Lower lobe of right lung (tissue), 2 donors: Measurements from ENCODE around the gene DGKB. TPM values are rescaled to one million over a fixed set of nuclear protein-coding genes. Genes with fewer than 3 reads are reported as not detected.

ENCODE experiments used
- ATAC-seq, 2 donors: fragments of 200-7000 bp; cut with Tn5 transposase; one replicate each; pipeline ENCODE4 v1.9.1; 2020 to 2022; ENCODE audit warnings: mild to moderate bottlenecking in 2 of 2, moderate library complexity in 2 of 2
- DNase-seq: peaks from one replicate; pipeline ENCODE4 v3.0.0-alpha.2; 2020
- H3K27ac ChIP-seq: fragments of 200-600 bp; one replicate; pipeline ENCODE4 v1.8.0; 2022
- H3K27me3 ChIP-seq: fragments of 200-600 bp; one replicate; pipeline ENCODE4 v1.8.0; 2022; ENCODE audit warnings: low read depth
- H3K36me3 ChIP-seq: fragments of 200-600 bp; one replicate; pipeline ENCODE4 v1.8.0; 2022; ENCODE audit warnings: mild to moderate bottlenecking
- H3K4me1 ChIP-seq: fragments of 200-600 bp; one replicate; pipeline ENCODE4 v1.8.0; 2022
- H3K4me3 ChIP-seq: fragments of 200-600 bp; one replicate; pipeline ENCODE4 v1.8.0; 2022; ENCODE audit warnings: mild to moderate bottlenecking
- H3K9me3 ChIP-seq: fragments of 200-600 bp; one replicate; pipeline ENCODE4 v1.8.0; 2022
- intact Hi-C: fragments of 100-400 bp; cut with DNase I; formaldehyde crosslinking; loops from one replicate; pipeline ENCODE4 v1.11.0; 2022
- total RNA-seq: library from RNA; stranded (reverse); fragmentation: NEBNext Ultra II Directional; extraction: Animal tissue kit (Norgen Biotek cat#: 25700); gene quantifications from one replicate; pipeline ENCODE4 v1.2.1, GENCODE V29; 2021
- TF ChIP-seq, protein P1 (sequence below): fragments of 200-600 bp; IDR thresholded peaks from one replicate; pipeline ENCODE4 v1.8.0; 2022; ENCODE audit warnings: antibody characterized with exemption, mild to moderate bottlenecking
- donor health status: DM: no; HTN: yes; CAD: no; lungs with severe emphysema.

The DGKB gene
- total RNA-seq, 1 donor from 2014 or later: 0.09 TPM

DNA sequence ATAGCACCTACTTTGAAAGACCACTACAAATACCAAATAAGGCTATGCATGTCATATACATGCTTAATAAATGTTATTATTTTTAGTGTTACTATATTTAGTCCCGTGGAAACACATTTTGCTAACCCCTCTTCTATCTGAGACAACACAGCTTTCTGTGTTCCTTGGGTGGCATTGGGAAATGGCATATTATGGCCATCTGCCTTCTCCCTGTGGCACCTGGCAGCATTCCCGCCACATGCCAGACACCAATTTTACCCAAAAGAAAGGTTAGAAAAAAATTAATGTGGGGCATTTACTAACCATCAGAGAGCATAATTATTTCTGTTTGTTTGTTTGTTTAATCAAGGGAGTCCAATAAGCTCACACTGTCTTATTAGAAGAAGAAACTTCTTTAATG, 744.4 kb downstream of the DGKB start:
- H3K36me3 ChIP-seq: no peaks in the 10 kb centered on the region
- H3K27ac ChIP-seq: no peak overlapping the region
- ATAC-seq (no peak), DNase-seq (no peak)
- no peaks in the 10 kb centered on the region for H3K27me3 ChIP-seq
- TF ChIP-seq, protein P1, sequence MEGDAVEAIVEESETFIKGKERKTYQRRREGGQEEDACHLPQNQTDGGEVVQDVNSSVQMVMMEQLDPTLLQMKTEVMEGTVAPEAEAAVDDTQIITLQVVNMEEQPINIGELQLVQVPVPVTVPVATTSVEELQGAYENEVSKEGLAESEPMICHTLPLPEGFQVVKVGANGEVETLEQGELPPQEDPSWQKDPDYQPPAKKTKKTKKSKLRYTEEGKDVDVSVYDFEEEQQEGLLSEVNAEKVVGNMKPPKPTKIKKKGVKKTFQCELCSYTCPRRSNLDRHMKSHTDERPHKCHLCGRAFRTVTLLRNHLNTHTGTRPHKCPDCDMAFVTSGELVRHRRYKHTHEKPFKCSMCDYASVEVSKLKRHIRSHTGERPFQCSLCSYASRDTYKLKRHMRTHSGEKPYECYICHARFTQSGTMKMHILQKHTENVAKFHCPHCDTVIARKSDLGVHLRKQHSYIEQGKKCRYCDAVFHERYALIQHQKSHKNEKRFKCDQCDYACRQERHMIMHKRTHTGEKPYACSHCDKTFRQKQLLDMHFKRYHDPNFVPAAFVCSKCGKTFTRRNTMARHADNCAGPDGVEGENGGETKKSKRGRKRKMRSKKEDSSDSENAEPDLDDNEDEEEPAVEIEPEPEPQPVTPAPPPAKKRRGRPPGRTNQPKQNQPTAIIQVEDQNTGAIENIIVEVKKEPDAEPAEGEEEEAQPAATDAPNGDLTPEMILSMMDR: no peak
- intact Hi-C loops: no loop called here
- no peaks in the 10 kb centered on the region for H3K9me3 ChIP-seq
- no peak overlapping the region for H3K4me3 ChIP-seq
- H3K4me1 ChIP-seq: no peaks in the 10 kb centered on the region

DNA sequence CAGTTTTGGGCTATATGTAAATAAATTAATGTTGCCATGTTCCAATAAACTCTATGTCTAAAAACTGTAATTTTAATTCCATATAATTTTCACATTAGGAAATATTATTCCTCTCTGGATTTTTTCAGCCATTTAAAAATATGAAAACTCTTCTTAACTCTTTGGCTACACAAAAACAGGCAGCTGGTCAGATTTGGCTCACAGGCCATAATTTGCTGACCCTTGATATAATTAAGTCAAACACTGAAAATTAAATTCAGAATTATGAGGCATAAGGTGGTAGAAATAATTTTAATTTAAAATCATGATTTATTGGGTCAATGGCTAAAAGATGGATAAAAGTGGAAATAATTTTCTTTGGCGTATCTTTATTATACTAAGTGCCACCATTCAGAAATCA, 746.1 kb downstream of the DGKB start:
- Histone ChIP-seq H3K27me3 (no peaks in the 10 kb centered on the region), H3K9me3 (no peaks in the 10 kb centered on the region), H3K4me3 (no peak overlapping the region), H3K36me3 (no peaks in the 10 kb centered on the region), H3K4me1 (no peaks in the 10 kb centered on the region), H3K27ac (no peak overlapping the region)
- DNase-seq (no peak), ATAC-seq (no peak)
- TF ChIP-seq, protein P1: no peak
- intact Hi-C loops: no loop called here

DNA sequence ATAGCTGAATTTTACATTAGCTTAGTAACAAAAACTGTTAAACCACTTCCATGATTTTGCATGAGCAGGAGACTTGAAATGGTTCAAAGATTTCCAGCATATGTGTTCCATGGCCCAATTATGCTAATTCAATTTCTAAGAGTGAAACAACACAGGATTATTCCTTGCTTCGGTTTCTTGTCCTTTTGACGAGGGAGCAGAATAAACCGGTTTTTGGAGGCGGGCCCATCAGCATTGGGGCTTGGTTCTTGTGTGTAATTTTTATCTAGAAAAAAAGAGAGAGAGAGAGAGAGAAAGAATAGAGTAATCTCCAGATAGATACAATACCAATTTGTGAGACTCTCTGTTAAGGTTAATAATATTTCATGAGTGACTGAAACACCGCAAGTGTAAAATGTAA, 753.6 kb downstream of the DGKB start:
- DNase-seq (no peak), ATAC-seq (no peak)
- H3K27ac ChIP-seq: no peak overlapping the region
- intact Hi-C loops: no loop called here
- no peaks in the 10 kb centered on the region for H3K36me3 ChIP-seq
- TF ChIP-seq, protein P1: no peak
- no peak overlapping the region for H3K4me3 ChIP-seq
- H3K9me3 ChIP-seq: no peaks in the 10 kb centered on the region
- H3K27me3 ChIP-seq: no peaks in the 10 kb centered on the region
- no peaks in the 10 kb centered on the region for H3K4me1 ChIP-seq

DNA sequence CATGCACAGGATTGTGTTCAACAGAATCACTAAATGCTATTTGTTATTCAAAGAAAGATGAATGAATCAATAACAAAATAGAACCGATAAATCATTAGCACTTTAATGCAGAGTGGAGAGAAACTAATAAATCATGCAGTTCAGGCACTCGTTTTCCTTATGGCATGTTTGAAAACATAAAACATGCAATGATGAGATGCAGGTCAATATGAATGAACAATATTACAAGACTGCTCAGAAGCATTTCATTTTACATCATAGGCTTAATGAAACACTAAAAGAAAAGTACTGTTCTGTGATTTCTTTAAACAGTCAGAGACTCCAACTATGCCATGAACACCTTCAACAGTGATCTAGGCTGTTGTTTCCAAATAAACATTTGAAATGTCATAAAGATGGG, 755.0 kb downstream of the DGKB start:
- intact Hi-C loops: no loop called here
- TF ChIP-seq, protein P1: no peak

DNA sequence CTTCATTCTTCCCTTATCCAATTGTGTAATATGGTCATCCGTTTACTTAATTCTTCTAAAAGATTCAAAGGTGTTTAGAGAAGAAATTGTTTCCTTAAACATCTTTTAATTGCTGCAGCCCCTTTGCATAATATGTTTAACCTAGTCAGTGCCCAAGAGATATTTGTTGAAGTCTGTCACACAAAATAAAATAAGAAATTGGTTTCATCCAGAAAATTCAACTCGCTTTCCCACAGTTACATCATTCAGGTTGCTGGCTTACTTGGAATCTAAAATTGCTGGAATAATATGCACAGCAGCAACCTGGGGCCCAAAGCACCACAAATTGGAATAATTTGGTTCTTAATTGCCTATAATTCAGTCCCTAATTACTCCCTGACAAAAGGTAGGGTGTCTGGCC, 758.0 kb downstream of the DGKB start:
- H3K4me1 ChIP-seq: no peaks in the 10 kb centered on the region
- intact Hi-C loops: no loop called here
- no peak for ATAC-seq
- H3K4me3 ChIP-seq: no peak overlapping the region
- H3K27ac ChIP-seq: no peak overlapping the region
- no peak for DNase-seq
- TF ChIP-seq, protein P1: no peak
- H3K9me3 ChIP-seq: no peaks in the 10 kb centered on the region
- no peaks in the 10 kb centered on the region for H3K36me3 ChIP-seq
- H3K27me3 ChIP-seq: no peaks in the 10 kb centered on the region

More for the DNA sequence above, 755.0 kb downstream of the DGKB start:
- ATAC-seq (no peak), DNase-seq (no peak)
- H3K27me3 ChIP-seq: no peaks in the 10 kb centered on the region
- H3K4me3 ChIP-seq: no peak overlapping the region
- no peak overlapping the region for H3K27ac ChIP-seq
- H3K36me3 ChIP-seq: no peaks in the 10 kb centered on the region
- H3K4me1 ChIP-seq: no peaks in the 10 kb centered on the region
- no peaks in the 10 kb centered on the region for H3K9me3 ChIP-seq

DNA sequence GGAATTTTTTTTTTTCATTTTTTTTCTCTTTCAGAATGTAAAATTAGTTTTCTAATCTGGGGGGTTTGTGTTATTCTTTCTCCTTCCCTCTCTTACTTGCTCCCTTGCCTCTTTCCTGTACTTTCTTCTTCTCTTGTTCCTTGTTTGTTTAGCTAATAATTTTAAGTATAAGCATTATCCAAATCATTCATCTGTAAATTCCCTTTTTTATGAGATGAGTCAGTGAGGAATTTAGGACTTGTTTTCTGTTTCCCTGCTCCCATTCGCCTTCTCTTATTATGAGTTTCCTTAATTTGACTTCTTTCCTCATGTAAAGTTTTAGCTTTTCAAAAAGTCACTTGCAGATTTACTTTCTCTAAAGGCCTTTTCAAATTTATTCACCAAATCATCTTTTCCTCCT, 758.4 kb downstream of the DGKB start:
- intact Hi-C loops: no loop called here
- H3K9me3 ChIP-seq: no peaks in the 10 kb centered on the region
- ATAC-seq (no peak), DNase-seq (no peak)
- H3K4me1 ChIP-seq: no peaks in the 10 kb centered on the region
- no peak overlapping the region for H3K27ac ChIP-seq
- H3K36me3 ChIP-seq: no peaks in the 10 kb centered on the region
- TF ChIP-seq, protein P1: no peak
- H3K4me3 ChIP-seq: no peak overlapping the region
- H3K27me3 ChIP-seq: no peaks in the 10 kb centered on the region
